BJ (cell line): ENCODE results near the gene SIX5. TPM values are rescaled to one million over a fixed set of nuclear protein-coding genes. Genes with fewer than 3 reads are reported as not detected.

Experiments used
- CTCF ChIA-PET: fragments of 350-600 bp; formaldehyde crosslinking; extraction: SDS; loops from one replicate; lab custom pipeline; 2021; ENCODE audit warnings: antibody characterized with exemption, inconsistent platforms; lab: Yijun Ruan, JAX
- POLR2A ChIA-PET: fragments of 300-600 bp; sonication (Branson Sonifier 250); formaldehyde crosslinking; extraction: SDS; loops from one replicate; lab custom pipeline; 2021; ENCODE audit warnings: antibody characterized with exemption; lab: Charles Lee
- DNase-seq: peaks from one replicate; pipeline ENCODE4 v3.0.0-alpha.2; 2011; ENCODE audit warnings: low read depth
- H3K27me3 ChIP-seq: 2 replicates; pipeline ENCODE4 v1.6.0; 2011; ENCODE audit warnings: low read length; ENCODE audit not compliant: control insufficient read depth, insufficient read depth
- H3K36me3 ChIP-seq: 2 replicates; pipeline ENCODE4 v1.5.1; 2011; ENCODE audit warnings: low read length; ENCODE audit not compliant: control insufficient read depth, insufficient read depth
- H3K4me3 ChIP-seq: 2 replicates; pipeline ENCODE4 v1.5.1; 2011; ENCODE audit warnings: low read depth, mild to moderate bottlenecking, control low read depth, low read length
- polyA plus RNA-seq: library from polyadenylated mRNA; depleted of rRNA; stranded (reverse); fragments of >200 nt; gene quantifications from 2 replicates; pipeline ENCODE4 v1.2.3, GENCODE V29; 2011
- TF ChIP-seq, protein P1 (sequence below): IDR thresholded peaks from 2 replicates; pipeline ENCODE4 v1.5.1; 2011; ENCODE audit warnings: low read depth, mild to moderate bottlenecking, control low read depth, inconsistent platforms, low read length, moderate library complexity; ENCODE audit not compliant: insufficient read depth

SIX5 gene
- polyA plus RNA-seq, 1 experiment: 12.5 TPM

DNA sequence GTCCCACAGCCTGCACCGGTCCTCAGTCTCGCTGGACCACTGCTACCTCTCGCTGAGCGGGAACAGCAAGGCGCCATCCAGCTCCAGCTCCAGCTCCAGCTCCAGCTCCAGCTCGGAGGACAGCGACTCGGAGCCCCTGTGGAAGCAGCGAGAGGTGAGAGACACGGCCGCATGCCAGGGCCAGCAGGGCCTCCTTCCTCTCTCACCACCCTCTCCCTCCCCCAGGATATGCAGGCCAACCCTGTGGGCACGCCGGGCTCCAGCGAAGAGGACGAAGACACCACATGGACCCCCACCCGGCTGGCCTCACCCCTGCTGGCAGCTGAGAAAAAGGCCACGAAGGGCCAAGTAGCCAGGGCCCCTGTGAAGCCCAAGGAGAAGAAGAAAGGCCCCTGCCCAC lies 7.3 kb downstream of the SIX5 start:
- TF ChIP-seq, protein P1, sequence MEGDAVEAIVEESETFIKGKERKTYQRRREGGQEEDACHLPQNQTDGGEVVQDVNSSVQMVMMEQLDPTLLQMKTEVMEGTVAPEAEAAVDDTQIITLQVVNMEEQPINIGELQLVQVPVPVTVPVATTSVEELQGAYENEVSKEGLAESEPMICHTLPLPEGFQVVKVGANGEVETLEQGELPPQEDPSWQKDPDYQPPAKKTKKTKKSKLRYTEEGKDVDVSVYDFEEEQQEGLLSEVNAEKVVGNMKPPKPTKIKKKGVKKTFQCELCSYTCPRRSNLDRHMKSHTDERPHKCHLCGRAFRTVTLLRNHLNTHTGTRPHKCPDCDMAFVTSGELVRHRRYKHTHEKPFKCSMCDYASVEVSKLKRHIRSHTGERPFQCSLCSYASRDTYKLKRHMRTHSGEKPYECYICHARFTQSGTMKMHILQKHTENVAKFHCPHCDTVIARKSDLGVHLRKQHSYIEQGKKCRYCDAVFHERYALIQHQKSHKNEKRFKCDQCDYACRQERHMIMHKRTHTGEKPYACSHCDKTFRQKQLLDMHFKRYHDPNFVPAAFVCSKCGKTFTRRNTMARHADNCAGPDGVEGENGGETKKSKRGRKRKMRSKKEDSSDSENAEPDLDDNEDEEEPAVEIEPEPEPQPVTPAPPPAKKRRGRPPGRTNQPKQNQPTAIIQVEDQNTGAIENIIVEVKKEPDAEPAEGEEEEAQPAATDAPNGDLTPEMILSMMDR: no peak
- CTCF ChIA-PET: no interaction called here
- H3K36me3 ChIP-seq: no peaks in the 10 kb centered on the region; the same call in 1 of the 2 replicates
- no peaks in the 10 kb centered on the region for H3K27me3 ChIP-seq
- DNase-seq: no peak
- POLR2A ChIA-PET: interaction anchor here (0.7 kb wide), 1 partner anchor 22 kb away, joined by 24 read pairs; no protein-coding TSS in a partner anchor
- H3K4me3 ChIP-seq: no peak overlapping the region

DNA sequence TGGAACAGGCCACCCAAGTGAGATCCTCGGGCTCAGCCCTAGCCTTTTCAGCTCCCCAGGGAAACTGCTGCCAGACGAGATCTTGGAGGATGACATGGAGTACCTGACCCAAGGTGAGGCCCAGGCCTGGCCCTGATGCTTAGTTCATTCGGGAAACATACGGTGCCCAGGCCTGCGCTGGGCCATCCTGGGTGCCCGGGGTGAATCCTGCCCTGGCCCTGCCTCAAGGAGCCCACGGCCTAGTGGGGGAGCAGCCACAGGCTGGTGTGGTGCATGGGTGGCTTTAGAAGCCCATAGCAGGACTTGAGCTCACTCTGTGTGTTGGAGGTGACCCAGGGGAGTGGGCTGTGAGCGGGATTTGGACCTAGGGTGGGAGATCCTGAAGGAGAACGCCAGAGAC lies 10.1 kb downstream of the SIX5 start:
- DNase-seq: no peak
- CTCF ChIA-PET: interaction anchor here (1.4 kb wide), 1 partner anchor 19 kb away, joined by 3 read pairs; no protein-coding TSS in a partner anchor
- Histone ChIP-seq H3K27me3 (no peaks in the 10 kb centered on the region), H3K4me3 (no peak overlapping the region), H3K36me3 (no peaks in the 10 kb centered on the region)
- TF ChIP-seq, protein P1: no peak
- POLR2A ChIA-PET: no interaction called here

DNA sequence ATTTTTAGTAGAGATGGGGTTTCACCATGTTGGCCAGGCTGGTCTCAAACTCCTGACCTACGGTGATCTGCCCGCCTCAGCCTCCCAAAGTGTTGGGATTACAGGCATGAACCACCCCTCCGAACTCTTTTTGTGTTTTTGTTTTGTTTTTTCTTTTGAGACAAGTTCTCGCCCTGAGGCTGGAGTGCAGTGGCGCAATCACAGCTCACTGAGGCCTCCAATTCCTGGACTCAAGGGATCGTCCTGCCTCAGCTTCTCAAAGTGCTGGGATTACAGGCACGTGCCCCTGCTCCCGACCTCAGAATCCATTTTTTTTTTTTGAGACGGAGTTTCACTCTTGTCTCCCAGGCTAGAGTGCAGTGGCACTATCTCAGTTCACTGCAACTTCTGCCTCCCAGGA lies 11.4 kb downstream of the SIX5 start:
- Histone ChIP-seq H3K27me3 (no peaks in the 10 kb centered on the region), H3K36me3 (no peaks in the 10 kb centered on the region), H3K4me3 (no peak overlapping the region)
- ChIA-PET CTCF (interaction anchor here (0.6 to 1.4 kb wide), 5 partner anchors 17 to 74 kb away, joined by 3 read pairs; partner anchors contain the start of gene QPCTL), POLR2A (no interaction called here)
- DNase-seq: no peak
- TF ChIP-seq, protein P1: no peak

DNA sequence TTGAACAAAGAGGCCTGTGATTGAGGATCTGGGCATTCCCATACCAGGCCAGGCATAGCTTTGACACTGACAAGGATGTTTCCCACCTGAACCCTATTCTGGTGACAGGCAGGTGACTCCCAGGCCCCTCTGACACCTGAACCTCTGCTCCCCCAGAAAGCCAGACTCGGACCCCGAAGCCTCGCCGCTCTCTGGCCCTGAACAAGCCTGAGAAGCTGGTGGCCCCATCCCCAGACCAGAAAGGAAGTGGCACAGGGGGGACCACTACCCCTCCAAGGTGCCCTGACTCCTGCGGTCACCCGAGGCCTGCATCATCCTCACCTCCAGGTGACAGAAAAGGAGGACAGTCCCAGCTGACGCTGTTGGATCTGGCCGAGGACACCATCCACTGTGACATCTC lies 14.7 kb downstream of the SIX5 start:
- TF ChIP-seq, protein P1: no peak
- POLR2A ChIA-PET: no interaction called here

DNA sequence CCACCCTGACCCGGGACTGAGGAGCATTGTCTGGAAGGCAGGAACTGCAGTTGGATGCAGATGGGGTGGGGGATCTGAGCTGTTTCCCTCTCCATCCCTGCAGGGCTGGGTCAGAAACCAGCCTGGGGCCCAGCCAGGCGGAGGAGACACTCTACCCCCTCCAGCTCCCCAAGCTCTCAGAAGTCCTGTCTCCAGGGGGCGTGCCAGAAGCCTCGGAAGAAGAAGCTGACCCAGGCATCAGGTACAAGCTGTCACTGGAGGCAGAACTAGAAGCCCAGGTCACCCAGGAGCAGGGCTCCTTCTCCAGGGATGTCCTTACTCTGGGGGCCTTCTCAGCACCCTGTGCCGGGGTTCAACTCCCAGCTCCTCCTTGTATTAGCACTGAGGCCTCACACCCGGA lies 15.5 kb downstream of the SIX5 start:
- Histone ChIP-seq H3K27me3 (no peaks in the 10 kb centered on the region), H3K36me3 (no peaks in the 10 kb centered on the region), H3K4me3 (no peak overlapping the region)
- TF ChIP-seq, protein P1: no peak
- CTCF ChIA-PET: interaction anchor here (1.0 to 1.4 kb wide), 2 partner anchors 44 to 46 kb away, joined by 3 to 4 read pairs; no protein-coding TSS in a partner anchor
- POLR2A ChIA-PET: no interaction called here
- DNase-seq: no peak

More for the DNA sequence above, 14.7 kb downstream of the SIX5 start:
- CTCF ChIA-PET: interaction anchor here (0.8 to 2.5 kb wide), 3 partner anchors 10 to 45 kb away, joined by 3 to 9 read pairs (median 3); partner anchors contain the start of gene FBXO46
- DNase-seq: no peak
- Histone ChIP-seq H3K4me3 (no peak overlapping the region), H3K36me3 (no peaks in the 10 kb centered on the region), H3K27me3 (no peaks in the 10 kb centered on the region)
